Ascending aorta (tissue), 2 donors: ENCODE results near the gene SYT6. TPM values are rescaled to one million over a fixed set of nuclear protein-coding genes. Genes with fewer than 3 reads are reported as not detected.

Experiments used
- DNase-seq, 2 donors: peaks; one replicate each; pipeline ENCODE4 v3.0.0-alpha.2; 2019; ENCODE audit warnings: low spot score in 2 of 2
- H3K27ac ChIP-seq, 2 donors: fragments of 200-600 bp; sonication (generic); one replicate each; pipeline ENCODE4 v1.5.1; 2016 to 2017; ENCODE audit warnings: mild to moderate bottlenecking in 1 of 2
- H3K27me3 ChIP-seq: fragments of 200-600 bp; sonication (generic); one replicate; pipeline ENCODE4 v1.5.1; 2017
- H3K36me3 ChIP-seq, 2 donors: fragments of 200-600 bp; sonication (generic); one replicate each; pipeline ENCODE4 v1.5.1; 2016
- H3K4me1 ChIP-seq, 2 donors: fragments of 200-600 bp; sonication (generic); one replicate each; pipeline ENCODE4 v1.5.1; 2016 to 2017; ENCODE audit warnings: mild to moderate bottlenecking in 1 of 2
- H3K4me3 ChIP-seq, 2 donors: fragments of 200-600 bp; sonication (generic); one replicate each; pipeline ENCODE4 v1.5.1; 2016 to 2017; ENCODE audit warnings: mild to moderate bottlenecking in 1 of 2
- H3K9me3 ChIP-seq, 2 donors: fragments of 200-600 bp; sonication (generic); one replicate each; pipeline ENCODE4 v1.5.1; 2016
- CTCF ChIP-seq, 3 experiments: fragments of 200-600 bp in 2 of 3; fragments of 450-650 bp in 1 of 3; sonication (generic) in 2 of 3; IDR thresholded peaks; one replicate each; pipeline ENCODE4 v1.5.1; 2016 to 2019; ENCODE audit warnings: antibody characterized with exemption in 3 of 3, mild to moderate bottlenecking in 1 of 3, moderate library complexity in 1 of 3
- intact Hi-C: fragments of 100-400 bp; cut with DNase I; formaldehyde crosslinking; loops from one replicate; pipeline ENCODE4 v1.15.1; 2023
- total RNA-seq: library from RNA; depleted of rRNA; stranded (reverse); fragments of >200 nt; gene quantifications from one replicate; pipeline ENCODE4 v1.1.0, GENCODE V29; 2016

The SYT6 gene
- total RNA-seq, 1 donor from 2014 or later = not detected

GRCh38 chr1:114124644-114125043, 29.0 kb downstream of the SYT6 start:
- intact Hi-C loops = no loop called here
- Histone ChIP-seq H3K27me3 (no peaks in the 10 kb centered on the region), H3K4me1 (no peaks in the 10 kb centered on the region), H3K27ac (no peak overlapping the region), H3K4me3 (no peak overlapping the region), H3K9me3 (no peaks in the 10 kb centered on the region), H3K36me3 (no peaks in the 10 kb centered on the region)
- no peak for TF ChIP-seq CTCF (IDR thresholded peaks at IDR 0.05)
- no peak for DNase-seq

DNA sequence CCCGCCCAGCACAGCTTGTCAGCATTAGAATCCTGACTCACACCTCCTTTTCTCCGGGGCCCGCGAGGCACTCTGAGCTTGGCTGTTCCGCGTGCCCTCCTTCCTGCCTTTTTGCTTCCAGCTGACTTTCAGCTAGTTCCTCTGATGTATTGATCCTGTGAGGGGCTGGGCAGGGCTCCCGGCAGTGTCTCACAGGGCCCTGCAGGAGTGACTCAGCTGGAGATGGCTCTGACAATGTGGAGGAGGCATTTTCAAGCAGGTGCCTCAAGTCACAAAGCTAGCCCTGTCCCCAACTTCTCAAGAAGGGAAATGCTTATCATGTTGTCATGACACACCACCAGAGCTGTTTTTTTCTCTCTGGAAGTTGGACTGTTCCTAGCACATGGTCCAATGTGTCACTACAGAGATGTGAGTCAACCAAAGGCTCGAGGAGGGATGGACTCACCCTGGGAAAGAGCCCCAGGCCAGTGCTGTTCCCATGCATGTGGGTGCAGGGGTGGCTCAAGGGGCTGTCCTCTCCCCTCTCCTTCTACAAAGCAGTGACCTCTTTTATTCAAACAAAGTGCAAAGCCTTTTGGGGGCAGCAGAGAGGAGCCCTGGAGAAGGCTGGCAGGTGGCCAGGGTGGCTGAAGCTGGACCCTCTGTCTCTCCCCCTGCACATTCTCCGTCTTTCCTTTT, 30.6 kb downstream of the SYT6 start:
- no peak for TF ChIP-seq CTCF (IDR thresholded peaks at IDR 0.05)
- H3K27ac ChIP-seq = no peak overlapping the region
- no peaks in the 10 kb centered on the region for H3K9me3 ChIP-seq
- H3K4me3 ChIP-seq = no peak overlapping the region
- no peaks in the 10 kb centered on the region for H3K4me1 ChIP-seq
- no peaks in the 10 kb centered on the region for H3K36me3 ChIP-seq
- DNase-seq = no peak
- intact Hi-C loops = no loop called here
- H3K27me3 ChIP-seq = no peaks in the 10 kb centered on the region

- no peaks in the 10 kb centered on the region for H3K27me3 ChIP-seq
- TF ChIP-seq CTCF (IDR thresholded peaks at IDR 0.05) = no peak
- no peak overlapping the region for H3K4me3 ChIP-seq
- intact Hi-C loops = no loop called here
- no peaks in the 10 kb centered on the region for H3K9me3 ChIP-seq
- DNase-seq = no peak
- no peaks in the 10 kb centered on the region for H3K4me1 ChIP-seq
- H3K36me3 ChIP-seq = no peaks in the 10 kb centered on the region
- no peak overlapping the region for H3K27ac ChIP-seq
Measured at GRCh38 chr1:114118351-114118990, 35.2 kb downstream of the SYT6 start.

GRCh38 chr1:114117654-114118053, 36.0 kb downstream of the SYT6 start:
- Histone ChIP-seq H3K9me3 (no peaks in the 10 kb centered on the region), H3K27ac (no peak overlapping the region), H3K4me3 (no peak overlapping the region), H3K36me3 (no peaks in the 10 kb centered on the region), H3K4me1 (no peaks in the 10 kb centered on the region), H3K27me3 (no peaks in the 10 kb centered on the region)
- no peak for DNase-seq
- intact Hi-C loops = no loop called here
- TF ChIP-seq CTCF (IDR thresholded peaks at IDR 0.05) = no peak

DNA sequence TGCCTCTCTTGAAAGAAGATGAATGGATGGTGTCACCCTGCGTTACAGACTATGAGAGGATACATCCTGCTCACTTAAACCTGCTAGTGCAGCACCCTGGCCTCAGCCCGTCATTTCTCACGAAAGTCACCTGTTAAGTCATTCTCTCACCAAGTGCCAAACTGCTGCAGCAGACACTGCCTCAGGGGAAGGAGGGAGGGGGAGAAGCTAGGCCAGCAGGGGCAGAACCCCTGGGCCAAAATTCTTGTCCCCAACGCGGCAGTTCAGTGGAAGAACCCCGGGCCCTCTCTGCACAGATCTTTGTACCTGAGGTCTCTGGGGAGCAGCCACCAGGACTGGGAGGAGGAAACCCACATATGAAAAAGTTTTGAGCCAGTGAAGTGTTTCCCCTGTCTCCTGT, 37.6 kb downstream of the SYT6 start:
- no peaks in the 10 kb centered on the region for H3K36me3 ChIP-seq

More for the DNA sequence above, 37.6 kb downstream of the SYT6 start:
- H3K4me1 ChIP-seq = no peaks in the 10 kb centered on the region
- intact Hi-C loops = no loop called here
- no peaks in the 10 kb centered on the region for H3K27me3 ChIP-seq
- no peak for TF ChIP-seq CTCF (IDR thresholded peaks at IDR 0.05)
- no peak overlapping the region for H3K27ac ChIP-seq
- no peaks in the 10 kb centered on the region for H3K9me3 ChIP-seq
- no peak overlapping the region for H3K4me3 ChIP-seq
- no peak for DNase-seq
